Motor neuron (in vitro differentiated cells): ENCODE data around the gene ADRA2C. TPM values are rescaled to one million over a fixed set of nuclear protein-coding genes. Genes with fewer than 3 reads are reported as not detected.

Experiments used
- ATAC-seq, 8 experiments: fragments of 200-7000 bp; cut with Tn5 transposase; replicated peaks in 6 of 8; 2 replicates each; pipeline ENCODE4 v1.8.0; 2021; ENCODE audit warnings: mild to moderate bottlenecking in 8 of 8, moderate library complexity in 8 of 8
- H3K27ac ChIP-seq, 2 donors: fragments of 250-450 bp; sonication (Bioruptor Pico); 2 replicates each; pipeline ENCODE4 v1.9.0; 2021; ENCODE audit warnings: antibody characterized with exemption in 2 of 2, mild to moderate bottlenecking in 2 of 2, moderate library complexity in 1 of 2
- H3K4me1 ChIP-seq, 2 donors: fragments of 250-450 bp; sonication (Bioruptor Pico); replicated peaks in 1 of 2; 2 replicates each; pipeline ENCODE4 v1.6.1; 2021; ENCODE audit warnings: antibody characterized with exemption in 2 of 2, mild to moderate bottlenecking in 2 of 2, moderate library complexity in 1 of 2
- H3K4me3 ChIP-seq, 5 donors: fragments of 250-450 bp; sonication (Bioruptor Pico); 2 replicates each; pipeline ENCODE4 v1.9.0; 2021; ENCODE audit warnings: antibody characterized with exemption in 5 of 5, mild to moderate bottlenecking in 5 of 5, moderate library complexity in 4 of 5
- WGBS, 10 experiments: fragments of 450-650 bp; shearing (Covaris generic); methylation state at CpG; one replicate each; pipeline ENCODE4 v1.0.0; 2022; 5-methylcytosine and 5-hydroxymethylcytosine counted together
- in situ Hi-C, 9 experiments: fragments of 400-800 bp; cut with MboI; loops; one replicate each; pipeline ENCODE4 v1.15.0; 2021; ENCODE audit warnings: low sequenced_read_pairs in 9 of 9, low pct_unique_long_range_greater_than_20kb in 2 of 9; ENCODE audit not compliant: unreplicated experiment in 9 of 9
- total RNA-seq, 8 experiments: library from RNA; unstranded; fragments of 300-600 nt; gene quantifications; 2 replicates each; pipeline versions ENCODE4 v1.2.3 to v1.2.4, GENCODE V29; 2022

Gene ADRA2C
- total RNA-seq, 8 experiments from 2014 or later, result 0.24 to 6.9 (median 2.6) TPM

DNA sequence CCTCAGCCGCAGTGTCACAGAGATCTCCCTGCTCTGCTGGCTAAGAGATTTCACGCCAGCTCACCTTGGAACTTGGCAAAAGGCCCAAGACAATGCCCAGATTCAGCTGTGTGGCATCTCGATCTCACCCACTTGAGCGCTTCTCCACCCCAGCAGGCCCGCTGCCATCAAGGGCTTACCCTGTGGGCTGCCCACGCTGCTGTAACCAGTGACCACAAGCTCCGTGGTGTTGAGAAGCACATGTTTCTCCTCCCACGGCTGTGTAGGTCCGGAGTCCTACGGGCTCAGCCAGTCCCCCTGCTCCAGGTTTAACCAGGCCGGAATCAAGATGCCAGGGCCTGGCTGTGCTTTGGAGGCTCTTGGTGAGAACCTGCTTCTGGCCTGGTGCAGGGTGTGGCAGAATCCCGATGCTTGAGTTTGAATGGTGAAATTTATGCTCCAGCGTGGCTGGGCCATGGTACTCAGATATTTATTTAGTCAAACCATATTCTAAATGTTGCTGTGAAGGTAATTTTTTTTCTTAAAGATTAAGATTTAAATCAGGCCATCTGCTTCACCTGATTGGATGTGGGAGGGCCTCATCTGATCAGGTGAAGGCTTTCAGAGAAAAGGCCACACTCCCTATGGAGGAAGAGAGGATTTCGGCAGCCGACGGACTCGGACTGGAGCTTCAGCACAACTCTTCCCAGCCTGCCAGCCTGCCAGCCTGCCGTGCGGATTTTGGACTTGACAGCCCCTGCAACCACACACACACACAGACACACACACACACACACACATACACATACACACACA is 24.8 kb upstream of the ADRA2C start:
- in situ Hi-C loops, result no loop called here
- no peak for ATAC-seq
- WGBS, 10 experiments, result 32 to 100% (median 83%) methylated on average over 1 to 11 of the region's 19 CpGs; no CpG with 5 or more reads in 3 of the 10 experiments
- H3K27ac ChIP-seq, result no peak overlapping the region
- H3K4me3 ChIP-seq, result no peak overlapping the region
- H3K4me1 ChIP-seq, result peaks cover 0 to 9% of the 10 kb centered on the region in 2 donors

DNA sequence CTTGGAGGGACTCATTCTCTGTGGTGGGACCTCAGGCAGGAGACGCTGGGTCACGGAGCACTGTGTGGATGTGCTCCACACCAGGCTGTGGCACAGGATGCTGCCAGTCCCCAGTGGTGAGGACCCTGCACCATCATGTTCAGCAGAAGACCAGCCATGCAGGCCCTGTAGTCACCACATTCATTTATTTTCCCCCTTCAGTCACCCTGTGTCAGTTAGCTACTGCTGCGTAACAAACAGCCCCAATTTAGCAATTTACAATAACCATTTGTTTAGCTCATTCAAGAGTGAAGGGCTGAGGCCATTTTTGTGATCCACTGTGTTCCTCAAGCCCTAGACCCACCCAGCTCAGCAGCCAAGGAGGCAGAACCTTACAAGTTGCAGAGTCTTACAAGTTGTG is 23.6 kb upstream of the ADRA2C start:
- H3K4me1 ChIP-seq, result peaks cover 0 to 10% of the 10 kb centered on the region in 2 donors
- in situ Hi-C loops, result no loop called here
- 50 to 100% (median 100%) methylated on average over 1 of the region's 3 CpGs; no CpG with 5 or more reads in 7 of the 10 experiments for WGBS, 10 experiments
- ATAC-seq, result no peak
- no peak overlapping the region for H3K4me3 ChIP-seq
- H3K27ac ChIP-seq, result no peak overlapping the region

DNA sequence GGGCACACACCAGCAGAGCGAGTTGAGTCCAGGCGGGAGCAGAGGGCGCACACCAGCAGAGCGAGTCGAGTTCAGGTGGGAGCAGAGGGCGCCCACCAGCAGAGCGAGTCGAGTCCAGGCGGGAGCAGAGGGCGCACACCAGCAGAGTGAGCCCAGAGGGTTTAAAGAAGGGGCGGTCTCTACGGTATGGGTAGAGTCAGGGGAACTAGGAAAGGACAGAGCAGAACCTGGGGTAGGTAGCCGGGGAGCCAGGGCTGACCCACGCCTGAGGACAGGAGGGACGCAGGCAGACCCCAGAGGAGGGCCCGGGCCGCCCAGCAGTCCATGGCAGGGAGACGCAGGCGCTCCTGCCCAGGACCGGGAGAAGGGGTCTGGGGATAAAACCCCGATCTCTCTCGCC is 22.0 kb upstream of the ADRA2C start:
- ATAC-seq, result no peak
- in situ Hi-C loops, result no loop called here
- no peak overlapping the region for H3K4me3 ChIP-seq
- no peak overlapping the region for H3K27ac ChIP-seq
- 67 to 100% (median 89%) methylated on average over 1 to 12 of the region's 22 CpGs; no CpG with 5 or more reads in 6 of the 10 experiments for WGBS, 10 experiments
- H3K4me1 ChIP-seq, result peaks cover 4 to 16% of the 10 kb centered on the region in 2 donors

DNA sequence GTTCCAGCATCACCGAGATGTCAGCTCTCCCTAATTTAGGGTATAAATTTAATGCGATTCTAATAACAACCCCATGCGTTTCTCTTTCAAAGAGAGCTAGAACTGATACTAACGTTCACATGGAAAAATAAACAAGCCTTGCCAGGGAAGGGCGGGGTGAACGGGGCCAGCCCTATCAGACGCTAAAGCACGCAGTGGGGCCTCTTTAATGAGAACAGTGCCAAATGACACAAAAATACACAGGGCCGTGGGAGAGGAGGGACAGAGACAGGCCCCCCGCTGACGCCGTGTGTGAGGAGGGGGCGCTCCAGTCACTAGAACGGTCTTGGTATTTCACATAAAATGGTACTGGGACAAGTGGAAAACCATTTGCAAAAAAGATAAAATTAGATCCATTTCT is 21.3 kb upstream of the ADRA2C start:
- 0 to 60% (median 22%) methylated on average over 1 to 14 of the region's 14 CpGs; no CpG with 5 or more reads in 1 of the 10 experiments for WGBS, 10 experiments

DNA sequence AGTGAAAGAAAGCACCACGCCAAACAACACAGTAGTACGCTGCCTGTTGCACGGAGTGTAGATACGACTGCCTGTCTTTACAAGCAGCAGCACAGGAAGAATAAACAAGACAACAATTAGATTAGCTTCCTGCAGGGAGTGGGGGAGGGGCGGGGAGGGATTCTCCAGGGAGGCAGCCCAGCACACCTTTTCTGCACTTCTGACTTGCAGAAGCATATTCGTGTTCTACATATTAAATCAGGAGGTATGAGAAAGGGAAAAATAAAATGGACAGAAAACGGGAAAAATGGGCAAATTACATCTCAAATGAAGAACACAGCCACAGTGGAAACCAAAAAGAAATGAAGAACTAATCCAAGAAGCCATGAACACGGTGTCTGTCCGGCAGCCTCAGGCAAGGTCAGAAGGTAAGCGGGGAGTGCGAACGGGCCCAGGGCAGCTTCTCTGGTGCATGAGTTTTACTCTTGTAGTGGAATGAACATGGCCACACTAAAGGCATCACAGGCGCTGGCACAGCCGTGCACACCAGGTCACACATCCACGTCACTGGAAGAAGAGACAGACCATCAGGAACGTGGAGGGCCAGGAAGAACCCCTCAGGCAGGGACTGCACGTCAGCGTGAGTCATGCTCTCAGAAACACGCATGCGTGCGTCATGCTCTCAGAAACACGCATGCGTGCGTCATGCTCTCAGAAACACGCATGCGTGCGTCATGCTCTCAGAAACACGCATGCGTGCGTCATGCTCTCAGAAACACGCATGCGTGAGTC is 20.1 kb upstream of the ADRA2C start:
- in situ Hi-C loops, result no loop called here
- Histone ChIP-seq H3K4me1 (peaks cover 4 to 19% of the 10 kb centered on the region in 2 donors), H3K27ac (no peak overlapping the region), H3K4me3 (no peak overlapping the region)
- 0 to 63% (median 35%) methylated on average over 1 to 11 of the region's 32 CpGs; no CpG with 5 or more reads in 2 of the 10 experiments for WGBS, 10 experiments
- ATAC-seq, result no peak

More for the DNA sequence above, 21.3 kb upstream of the ADRA2C start:
- Histone ChIP-seq H3K27ac (no peak overlapping the region), H3K4me3 (no peak overlapping the region), H3K4me1 (peaks cover 4 to 16% of the 10 kb centered on the region in 2 donors)
- no peak for ATAC-seq
- in situ Hi-C loops, result no loop called here

DNA sequence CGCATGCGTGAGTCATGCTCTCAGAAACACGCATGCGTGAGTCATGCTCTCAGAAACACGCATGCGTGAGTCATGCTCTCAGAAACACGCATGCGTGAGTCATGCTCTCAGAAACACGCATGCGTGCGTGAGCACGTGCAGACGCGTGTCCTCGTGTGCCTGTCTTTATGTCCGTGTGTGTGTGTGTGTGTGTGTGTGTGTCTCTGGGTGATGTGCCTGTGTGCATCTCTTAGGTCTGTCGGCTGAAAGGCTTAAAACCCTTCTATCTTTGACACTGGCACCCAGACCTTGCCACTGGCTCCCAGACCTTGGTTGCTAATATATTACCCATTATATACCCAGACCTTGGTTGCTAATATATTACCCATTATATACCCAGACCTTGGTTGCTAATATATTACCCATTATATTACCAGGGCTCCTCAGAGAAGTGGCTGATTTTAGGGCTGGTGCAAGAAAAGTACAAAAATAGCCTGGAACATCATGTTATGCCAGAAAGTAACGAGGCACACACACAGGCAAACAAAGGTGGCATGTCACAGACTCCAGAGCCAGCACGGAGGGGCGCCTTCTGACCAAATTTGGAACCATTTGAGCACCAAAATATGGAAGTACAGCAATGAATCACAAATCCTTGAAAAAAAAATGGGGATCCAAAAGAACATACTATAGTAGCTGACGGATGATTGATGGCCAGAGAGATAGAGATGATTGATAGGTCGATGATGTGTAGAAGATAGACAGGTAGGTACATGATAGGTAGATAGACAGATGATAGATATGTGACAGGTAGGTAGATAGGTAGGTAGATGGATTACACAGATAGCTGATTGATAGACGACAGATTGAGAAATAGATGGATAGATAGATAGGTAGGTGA is 19.2 kb upstream of the ADRA2C start:
- in situ Hi-C loops, result no loop called here

DNA sequence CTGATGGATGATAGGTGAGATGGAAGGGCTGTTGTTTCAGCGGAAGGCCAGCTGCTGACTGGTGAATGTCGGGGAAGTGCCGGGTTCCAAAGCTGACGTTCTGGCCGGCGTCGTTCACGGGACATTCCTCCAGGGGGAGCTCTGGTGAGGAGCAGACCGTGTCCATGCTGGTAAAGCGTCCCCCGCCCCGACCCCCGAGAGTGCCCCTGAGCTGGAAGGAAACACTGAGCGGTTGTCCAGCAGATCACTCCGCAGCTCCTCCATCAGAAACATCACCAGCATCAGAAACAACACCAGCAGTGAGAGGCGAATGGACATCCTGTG is 18.6 kb upstream of the ADRA2C start:
- H3K4me1 ChIP-seq, result peaks cover 4 to 19% of the 10 kb centered on the region in 2 donors
- no peak overlapping the region for H3K4me3 ChIP-seq
- ATAC-seq, result peak in 3 of 8 experiments; percentile 26 to 66 (median 29)
- in situ Hi-C loops, result no loop called here
- WGBS, 10 experiments, result 2 to 23% (median 16%) methylated on average over 1 to 15 of the region's 16 CpGs; no CpG with 5 or more reads in 2 of the 10 experiments
- no peak overlapping the region for H3K27ac ChIP-seq

More for the DNA sequence above, 19.2 kb upstream of the ADRA2C start:
- Histone ChIP-seq H3K4me1 (peaks cover 4 to 19% of the 10 kb centered on the region in 2 donors), H3K27ac (no peak overlapping the region), H3K4me3 (no peak overlapping the region)
- WGBS, 10 experiments, result 3 to 86% (median 43%) methylated on average over 3 to 7 of the region's 23 CpGs; no CpG with 5 or more reads in 1 of the 10 experiments
- ATAC-seq, result no peak

DNA sequence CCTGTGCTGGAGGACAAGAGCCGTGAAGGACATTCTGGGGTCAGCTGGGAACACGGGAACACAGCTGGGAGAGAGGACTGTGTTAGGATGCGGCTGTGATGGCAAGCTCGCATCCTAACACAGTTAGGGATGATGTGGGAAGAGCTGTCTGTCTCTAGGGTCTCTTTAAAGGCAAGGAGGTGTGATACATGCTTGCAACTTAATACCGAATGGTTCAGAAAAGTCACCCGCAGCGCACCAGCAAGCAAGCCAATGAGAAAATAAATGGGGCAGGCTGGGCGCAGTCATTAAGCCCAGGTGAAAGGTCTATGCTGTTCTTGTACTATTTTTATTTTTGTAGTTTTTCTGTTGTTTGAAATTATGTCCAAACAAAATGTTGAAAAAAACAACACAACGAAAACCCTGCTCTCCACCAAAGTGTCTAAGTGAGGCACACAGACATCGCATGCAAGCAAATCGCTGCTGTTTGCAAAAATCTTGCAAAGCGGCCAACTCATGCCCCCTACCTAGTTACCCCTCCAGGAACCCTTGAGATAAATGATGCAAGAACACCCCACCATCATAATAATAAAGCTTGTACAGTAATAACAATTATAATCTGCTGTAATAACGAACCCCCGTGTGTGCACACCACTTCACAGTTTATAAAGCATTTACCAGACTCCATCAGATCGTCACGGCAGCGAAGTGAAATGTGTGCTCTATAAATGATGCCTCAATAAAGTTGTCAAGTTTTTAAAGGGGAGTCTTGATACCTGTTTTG is 17.9 kb upstream of the ADRA2C start:
- H3K27ac ChIP-seq, result no peak overlapping the region

DNA sequence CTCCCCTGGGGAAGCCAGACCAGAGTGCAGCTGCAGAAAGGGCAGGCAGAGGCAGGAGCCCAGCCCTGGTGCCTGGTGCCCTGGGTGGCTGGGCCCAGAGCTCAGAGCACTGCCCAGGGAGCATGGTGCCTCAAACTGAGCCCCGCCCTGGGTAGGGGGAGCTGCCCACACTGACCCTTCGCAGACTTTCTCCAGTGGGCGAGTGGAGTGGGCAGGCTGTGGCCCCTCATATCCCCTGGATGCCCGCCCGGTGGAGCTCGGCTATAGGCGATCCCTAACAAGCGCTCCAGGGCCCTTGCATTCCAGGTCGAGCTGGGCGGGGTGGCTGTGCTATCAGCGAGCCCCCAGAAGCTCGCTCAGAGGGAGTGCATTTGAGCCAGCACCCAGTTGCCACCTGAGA is 17.1 kb upstream of the ADRA2C start:
- in situ Hi-C loops, result no loop called here
- Histone ChIP-seq H3K27ac (no peak overlapping the region), H3K4me1 (peaks cover 8 to 22% of the 10 kb centered on the region in 2 donors), H3K4me3 (no peak overlapping the region)
- WGBS, 10 experiments, result 25 to 96% methylated on average over 2 to 4 of the region's 12 CpGs; no CpG with 5 or more reads in 8 of the 10 experiments
- no peak for ATAC-seq

More for the DNA sequence above, 17.9 kb upstream of the ADRA2C start:
- 19 to 92% (median 54%) methylated on average over 2 to 12 of the region's 17 CpGs for WGBS, 10 experiments
- Histone ChIP-seq H3K4me3 (no peak overlapping the region), H3K4me1 (peaks cover 4 to 19% of the 10 kb centered on the region in 2 donors)
- ATAC-seq, result peak in 1 of 8 experiments; percentile 46
- in situ Hi-C loops, result no loop called here

DNA sequence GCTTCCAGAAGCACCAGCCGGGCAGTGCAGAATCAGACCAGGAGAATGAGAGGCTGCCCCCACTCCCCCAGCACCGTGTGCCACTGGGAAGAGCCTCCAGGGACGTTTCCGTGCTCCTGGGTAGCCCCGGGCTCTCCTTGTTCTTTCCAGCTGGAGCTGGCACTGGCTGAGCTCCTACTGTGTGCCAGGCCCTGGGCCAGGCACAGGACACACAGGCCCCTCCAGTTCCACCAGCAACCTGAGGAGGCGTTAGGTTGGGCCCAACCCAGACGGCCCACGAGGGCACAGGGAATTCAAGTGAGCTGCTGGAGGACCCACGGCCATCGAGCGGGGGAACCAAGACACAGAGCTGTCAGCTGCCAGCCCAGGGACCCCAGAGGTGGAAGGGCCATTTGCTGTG is 15.9 kb upstream of the ADRA2C start:
- 70 to 100% (median 87%) methylated on average over 1 to 6 of the region's 11 CpGs; no CpG with 5 or more reads in 6 of the 10 experiments for WGBS, 10 experiments
- Histone ChIP-seq H3K27ac (no peak overlapping the region), H3K4me1 (peaks cover 12 to 23% of the 10 kb centered on the region in 2 donors), H3K4me3 (no peak overlapping the region)
- no peak for ATAC-seq
- in situ Hi-C loops, result no loop called here

DNA sequence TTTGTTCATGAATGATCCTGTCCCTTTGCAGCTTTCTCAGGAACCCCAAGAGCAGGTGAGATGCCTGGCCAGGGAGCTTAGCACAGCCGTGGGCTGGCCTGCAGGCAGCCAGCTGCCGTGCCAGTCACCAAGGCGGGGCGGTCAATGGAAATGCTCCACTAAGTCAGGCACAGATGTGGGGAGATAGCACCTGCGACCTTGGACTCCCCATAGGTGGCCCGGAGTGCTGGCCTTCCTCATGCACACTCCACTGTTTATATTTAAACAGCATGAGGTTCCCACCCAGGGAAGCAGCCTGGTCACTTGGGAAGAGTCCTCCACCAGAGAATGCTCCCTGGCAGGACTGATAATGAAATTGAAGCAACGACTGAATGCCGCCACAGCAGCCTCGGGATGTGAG is 14.2 kb upstream of the ADRA2C start:
- ATAC-seq, result no peak
- Histone ChIP-seq H3K4me3 (no peak overlapping the region), H3K27ac (no peak overlapping the region), H3K4me1 (peaks cover 12 to 17% of the 10 kb centered on the region in 2 donors)
- 40 to 100% (median 77%) methylated on average over 1 to 5 of the region's 9 CpGs; no CpG with 5 or more reads in 4 of the 10 experiments for WGBS, 10 experiments
- in situ Hi-C loops, result no loop called here
